Measurements from ENCODE around the gene FNBP1.

GRCh38 chr9:129839324-129840023 lies 203.5 kb downstream of the FNBP1 start:
- TF ChIP-seq CTCF (IDR thresholded peaks at IDR 0.05; ENCODE audit: poor library complexity) (no peak), EZH2 (IDR thresholded peaks at IDR 0.05; ENCODE audit: borderline replicate concordance) (no peak), EZH2phosphoT487 (IDR thresholded peaks at IDR 0.05; ENCODE audit: low read depth, severe bottlenecking, unreplicated experiment) (no peak)

All from hepatocyte (in vitro differentiated cells).